GM19035 (cell line): ENCODE results near the gene CEACAM5.

Experiments used
- ATAC-seq: cut with Tn5 transposase; IDR thresholded peaks from one replicate; pipeline ENCODE4 v1.9.1; 2021; ENCODE audit not compliant: unreplicated experiment

The CEACAM5 gene

DNA sequence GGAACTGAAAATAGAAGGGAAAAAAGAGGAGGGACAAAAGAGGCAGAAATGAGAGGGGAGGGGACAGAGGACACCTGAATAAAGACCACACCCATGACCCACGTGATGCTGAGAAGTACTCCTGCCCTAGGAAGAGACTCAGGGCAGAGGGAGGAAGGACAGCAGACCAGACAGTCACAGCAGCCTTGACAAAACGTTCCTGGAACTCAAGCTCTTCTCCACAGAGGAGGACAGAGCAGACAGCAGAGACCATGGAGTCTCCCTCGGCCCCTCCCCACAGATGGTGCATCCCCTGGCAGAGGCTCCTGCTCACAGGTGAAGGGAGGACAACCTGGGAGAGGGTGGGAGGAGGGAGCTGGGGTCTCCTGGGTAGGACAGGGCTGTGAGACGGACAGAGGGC is at the start of gene CEACAM5:
CEACAM5 (plus strand) TSS at position 146 of the 400 bp plus-strand sequence; CDS start at position 252, 106 bp downstream.
- no peak for ATAC-seq

DNA sequence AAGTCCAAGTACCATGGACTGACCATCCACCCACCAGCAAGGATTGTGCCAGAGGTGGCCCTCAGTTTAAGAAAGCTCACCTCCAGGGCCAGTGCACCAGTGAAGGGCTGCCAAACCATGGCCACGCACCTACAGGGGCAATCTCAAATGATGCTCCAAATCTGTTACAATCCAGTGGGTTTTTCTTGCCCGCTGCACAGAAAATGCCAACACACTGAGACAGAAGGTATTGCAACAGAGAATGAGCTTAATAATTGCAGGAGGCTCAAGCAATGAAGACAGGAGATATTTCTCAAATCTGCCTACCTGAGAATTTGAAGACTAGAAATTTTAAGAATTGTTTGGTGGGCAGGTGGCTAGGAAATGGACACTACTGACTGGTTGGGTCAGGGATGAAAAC is 42.4 kb upstream of the CEACAM5 start:
- no peak for ATAC-seq

DNA sequence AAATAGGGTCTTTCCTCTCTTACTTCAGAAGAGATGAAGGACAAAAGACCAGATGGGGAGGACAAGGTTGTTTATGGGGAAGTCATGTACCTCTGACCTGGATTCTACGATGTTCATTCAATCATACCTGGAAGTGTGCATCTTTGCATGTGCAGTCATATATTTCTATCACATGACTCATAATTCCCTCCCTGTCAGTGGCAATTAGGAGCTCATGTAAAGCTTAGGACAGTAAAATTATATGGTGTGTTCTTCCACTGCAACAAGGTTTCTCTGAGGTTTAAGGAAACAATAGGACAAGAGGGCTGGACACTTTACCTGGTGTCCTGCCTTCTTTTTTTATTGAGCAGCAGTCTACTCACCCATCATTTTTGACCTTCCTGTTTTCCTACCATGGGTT is 40.1 kb upstream of the CEACAM5 start:
- no peak for ATAC-seq

GRCh38 chr19:41670755-41671154 is 37.7 kb upstream of the CEACAM5 start:
- no peak for ATAC-seq

GRCh38 chr19:41671486-41671885 is 36.9 kb upstream of the CEACAM5 start:
- ATAC-seq, result no peak

- ATAC-seq, result no peak
Measured at GRCh38 chr19:41682437-41682836, 26.0 kb upstream of the CEACAM5 start.

DNA sequence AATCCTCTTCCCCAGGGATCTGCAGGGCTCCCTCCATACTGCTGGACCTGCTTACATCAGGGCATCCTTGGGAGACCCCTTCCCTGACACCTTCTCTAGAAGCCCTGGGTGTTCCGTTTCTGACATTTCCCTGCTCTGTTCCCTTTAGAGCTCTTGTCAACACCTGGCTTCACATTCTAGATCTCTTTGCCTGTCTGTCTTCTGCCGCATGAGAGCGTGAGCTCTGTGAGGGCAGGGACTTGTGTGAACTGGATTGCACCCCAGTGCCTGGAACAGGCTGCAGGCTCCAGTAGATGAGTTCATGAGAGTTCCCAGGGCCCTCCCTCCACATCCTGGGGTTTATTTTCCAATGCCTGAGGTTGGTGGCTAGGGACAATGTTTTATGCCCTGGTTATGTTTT is 21.0 kb upstream of the CEACAM5 start:
- no peak for ATAC-seq

DNA sequence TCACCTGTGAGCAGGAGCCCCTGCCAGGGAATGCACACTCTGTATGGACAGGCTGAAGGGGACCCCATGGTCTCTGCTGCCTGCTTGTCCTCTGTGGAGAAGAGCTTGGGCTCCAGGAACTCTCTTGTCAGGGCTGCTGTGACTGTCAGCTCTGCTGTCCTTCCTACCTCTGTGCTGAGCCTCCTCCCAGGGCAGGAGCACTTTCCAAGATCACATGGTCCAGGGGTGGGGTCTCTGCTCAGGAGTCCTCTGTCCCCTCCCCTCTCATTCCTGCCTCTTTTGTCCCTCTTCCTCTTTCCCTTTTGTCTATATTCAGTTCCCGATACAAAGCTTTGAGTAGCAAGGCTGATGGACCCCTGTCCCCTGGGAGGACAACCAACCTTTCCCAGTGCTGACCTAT is 20.3 kb upstream of the CEACAM5 start, which contains the start of gene CEACAM7:
CEACAM7 (minus strand) TSS at position 173 of the 400 bp plus-strand sequence; CDS start at position 68, 105 bp downstream.
- no peak for ATAC-seq

DNA sequence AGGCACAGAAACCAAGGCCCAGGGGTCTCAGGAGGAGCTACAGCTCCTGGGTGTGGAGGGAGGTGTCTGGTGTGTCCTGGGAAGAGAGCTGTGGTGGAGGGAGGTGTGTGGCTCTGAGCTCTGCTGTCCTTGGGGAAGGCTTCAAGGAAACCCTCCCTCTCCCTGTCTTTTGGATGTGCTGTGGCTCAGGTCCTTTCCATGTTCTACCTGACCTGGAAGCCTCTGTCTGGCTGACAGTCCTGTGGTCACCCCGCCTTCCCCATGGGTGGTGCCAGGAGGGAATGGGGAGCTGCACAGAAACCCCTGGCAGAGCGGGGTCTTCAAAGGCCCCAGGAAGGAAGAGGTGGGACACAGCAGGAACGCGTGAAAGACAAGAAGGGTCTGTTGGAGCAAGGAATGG is 19.7 kb upstream of the CEACAM5 start:
- ATAC-seq, result no peak

- no peak for ATAC-seq
Measured at GRCh38 chr19:41689993-41690800, 18.2 kb upstream of the CEACAM5 start.

DNA sequence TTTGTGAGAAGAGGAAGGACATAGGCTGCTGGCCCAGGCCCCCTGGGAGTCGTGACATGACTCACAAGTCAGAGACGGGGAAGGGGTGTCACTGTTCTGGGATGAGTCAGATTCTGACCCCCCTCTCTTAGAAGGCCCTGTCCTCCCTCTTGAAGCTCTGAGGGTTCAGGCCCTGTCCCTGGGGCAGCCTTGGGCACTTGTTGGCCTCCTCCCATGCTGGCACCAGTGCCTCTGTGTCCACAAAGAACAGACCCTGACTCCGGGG is 17.7 kb upstream of the CEACAM5 start:
- ATAC-seq, result no peak

DNA sequence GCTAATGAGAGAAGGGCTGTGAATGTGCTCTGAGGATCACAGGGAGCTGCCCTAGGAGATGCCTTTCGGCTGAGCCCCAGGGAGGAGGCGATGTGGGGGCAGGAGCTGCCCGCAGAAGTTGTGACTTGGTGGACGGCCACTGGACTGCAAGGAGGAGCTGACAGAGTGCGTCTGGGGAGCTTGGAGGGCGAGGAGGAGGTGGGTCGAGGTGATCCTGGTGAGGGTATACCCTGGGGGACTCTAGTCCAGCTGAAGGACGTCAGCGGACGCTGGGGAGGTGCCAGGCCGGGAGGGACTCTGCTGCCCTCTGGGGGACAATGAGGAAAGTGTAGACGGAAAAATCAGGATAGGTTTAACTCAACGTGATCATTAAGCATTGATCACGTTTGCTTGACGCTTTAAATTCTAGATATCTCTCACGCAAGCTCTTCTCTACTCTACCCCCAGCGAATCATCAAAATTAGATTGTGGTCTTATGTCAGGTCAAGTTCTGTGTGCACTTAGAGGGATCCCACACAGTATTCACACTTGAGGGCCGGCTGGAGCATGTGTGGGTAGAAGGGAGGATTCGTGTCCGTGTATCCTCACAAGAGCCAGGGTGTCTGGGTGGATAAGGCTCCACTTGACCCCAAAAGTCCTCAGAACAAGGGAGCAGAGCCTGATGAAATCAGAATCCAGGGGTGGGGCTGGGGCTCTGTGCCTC is 17.0 kb upstream of the CEACAM5 start:
- no peak for ATAC-seq

DNA sequence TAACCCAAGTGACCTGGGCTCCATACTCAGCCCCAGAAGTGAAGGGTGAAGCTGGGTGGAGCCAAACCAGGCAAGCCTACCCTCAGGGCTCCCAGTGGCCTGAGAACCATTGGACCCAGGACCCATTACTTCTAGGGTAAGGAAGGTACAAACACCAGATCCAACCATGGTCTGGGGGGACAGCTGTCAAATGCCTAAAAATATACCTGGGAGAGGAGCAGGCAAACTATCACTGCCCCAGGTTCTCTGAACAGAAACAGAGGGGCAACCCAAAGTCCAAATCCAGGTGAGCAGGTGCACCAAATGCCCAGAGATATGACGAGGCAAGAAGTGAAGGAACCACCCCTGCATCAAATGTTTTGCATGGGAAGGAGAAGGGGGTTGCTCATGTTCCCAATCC is 14.2 kb upstream of the CEACAM5 start:
- no peak for ATAC-seq

- no peak for ATAC-seq
Measured at GRCh38 chr19:41694831-41695635, 13.4 kb upstream of the CEACAM5 start.

DNA sequence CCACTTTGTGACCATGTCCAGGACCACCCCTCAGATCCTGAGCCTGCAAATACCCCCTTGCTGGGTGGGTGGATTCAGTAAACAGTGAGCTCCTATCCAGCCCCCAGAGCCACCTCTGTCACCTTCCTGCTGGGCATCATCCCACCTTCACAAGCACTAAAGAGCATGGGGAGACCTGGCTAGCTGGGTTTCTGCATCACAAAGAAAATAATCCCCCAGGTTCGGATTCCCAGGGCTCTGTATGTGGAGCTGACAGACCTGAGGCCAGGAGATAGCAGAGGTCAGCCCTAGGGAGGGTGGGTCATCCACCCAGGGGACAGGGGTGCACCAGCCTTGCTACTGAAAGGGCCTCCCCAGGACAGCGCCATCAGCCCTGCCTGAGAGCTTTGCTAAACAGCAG is 12.7 kb upstream of the CEACAM5 start:
- ATAC-seq, result no peak

DNA sequence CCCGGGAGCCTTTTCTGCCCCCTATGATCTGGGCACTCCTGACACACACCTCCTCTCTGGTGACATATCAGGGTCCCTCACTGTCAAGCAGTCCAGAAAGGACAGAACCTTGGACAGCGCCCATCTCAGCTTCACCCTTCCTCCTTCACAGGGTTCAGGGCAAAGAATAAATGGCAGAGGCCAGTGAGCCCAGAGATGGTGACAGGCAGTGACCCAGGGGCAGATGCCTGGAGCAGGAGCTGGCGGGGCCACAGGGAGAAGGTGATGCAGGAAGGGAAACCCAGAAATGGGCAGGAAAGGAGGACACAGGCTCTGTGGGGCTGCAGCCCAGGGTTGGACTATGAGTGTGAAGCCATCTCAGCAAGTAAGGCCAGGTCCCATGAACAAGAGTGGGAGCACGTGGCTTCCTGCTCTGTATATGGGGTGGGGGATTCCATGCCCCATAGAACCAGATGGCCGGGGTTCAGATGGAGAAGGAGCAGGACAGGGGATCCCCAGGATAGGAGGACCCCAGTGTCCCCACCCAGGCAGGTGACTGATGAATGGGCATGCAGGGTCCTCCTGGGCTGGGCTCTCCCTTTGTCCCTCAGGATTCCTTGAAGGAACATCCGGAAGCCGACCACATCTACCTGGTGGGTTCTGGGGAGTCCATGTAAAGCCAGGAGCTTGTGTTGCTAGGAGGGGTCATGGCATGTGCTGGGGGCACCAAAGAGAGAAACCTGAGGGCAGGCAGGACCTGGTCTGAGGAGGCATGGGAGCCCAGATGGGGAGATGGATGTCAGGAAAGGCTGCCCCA is 11.8 kb upstream of the CEACAM5 start:
- no peak for ATAC-seq

DNA sequence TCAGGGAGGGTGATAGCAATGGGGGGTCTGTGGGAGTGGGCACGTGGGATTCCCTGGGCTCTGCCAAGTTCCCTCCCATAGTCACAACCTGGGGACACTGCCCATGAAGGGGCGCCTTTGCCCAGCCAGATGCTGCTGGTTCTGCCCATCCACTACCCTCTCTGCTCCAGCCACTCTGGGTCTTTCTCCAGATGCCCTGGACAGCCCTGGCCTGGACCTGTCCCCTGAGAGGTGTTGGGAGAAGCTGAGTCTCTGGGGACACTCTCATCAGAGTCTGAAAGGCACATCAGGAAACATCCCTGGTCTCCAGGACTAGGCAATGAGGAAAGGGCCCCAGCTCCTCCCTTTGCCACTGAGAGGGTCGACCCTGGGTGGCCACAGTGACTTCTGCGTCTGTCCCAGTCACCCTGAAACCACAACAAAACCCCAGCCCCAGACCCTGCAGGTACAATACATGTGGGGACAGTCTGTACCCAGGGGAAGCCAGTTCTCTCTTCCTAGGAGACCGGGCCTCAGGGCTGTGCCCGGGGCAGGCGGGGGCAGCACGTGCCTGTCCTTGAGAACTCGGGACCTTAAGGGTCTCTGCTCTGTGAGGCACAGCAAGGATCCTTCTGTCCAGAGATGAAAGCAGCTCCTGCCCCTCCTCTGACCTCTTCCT is 11.1 kb upstream of the CEACAM5 start:
- no peak for ATAC-seq

GRCh38 chr19:41698746-41699230 is 9.6 kb upstream of the CEACAM5 start:
- no peak for ATAC-seq

DNA sequence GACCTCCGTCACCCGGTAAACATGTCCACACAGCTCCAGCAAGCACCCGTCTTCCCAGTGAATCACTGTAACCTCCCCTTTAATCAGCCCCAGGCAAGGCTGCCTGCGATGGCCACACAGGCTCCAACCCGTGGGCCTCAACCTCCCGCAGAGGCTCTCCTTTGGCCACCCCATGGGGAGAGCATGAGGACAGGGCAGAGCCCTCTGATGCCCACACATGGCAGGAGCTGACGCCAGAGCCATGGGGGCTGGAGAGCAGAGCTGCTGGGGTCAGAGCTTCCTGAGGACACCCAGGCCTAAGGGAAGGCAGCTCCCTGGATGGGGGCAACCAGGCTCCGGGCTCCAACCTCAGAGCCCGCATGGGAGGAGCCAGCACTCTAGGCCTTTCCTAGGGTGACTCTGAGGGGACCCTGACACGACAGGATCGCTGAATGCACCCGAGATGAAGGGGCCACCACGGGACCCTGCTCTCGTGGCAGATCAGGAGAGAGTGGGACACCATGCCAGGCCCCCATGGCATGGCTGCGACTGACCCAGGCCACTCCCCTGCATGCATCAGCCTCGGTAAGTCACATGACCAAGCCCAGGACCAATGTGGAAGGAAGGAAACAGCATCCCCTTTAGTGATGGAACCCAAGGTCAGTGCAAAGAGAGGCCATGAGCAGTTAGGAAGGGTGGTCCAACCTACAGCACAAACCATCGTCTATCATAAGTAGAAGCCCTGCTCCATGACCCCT is 9.0 kb upstream of the CEACAM5 start:
- ATAC-seq, result no peak

DNA sequence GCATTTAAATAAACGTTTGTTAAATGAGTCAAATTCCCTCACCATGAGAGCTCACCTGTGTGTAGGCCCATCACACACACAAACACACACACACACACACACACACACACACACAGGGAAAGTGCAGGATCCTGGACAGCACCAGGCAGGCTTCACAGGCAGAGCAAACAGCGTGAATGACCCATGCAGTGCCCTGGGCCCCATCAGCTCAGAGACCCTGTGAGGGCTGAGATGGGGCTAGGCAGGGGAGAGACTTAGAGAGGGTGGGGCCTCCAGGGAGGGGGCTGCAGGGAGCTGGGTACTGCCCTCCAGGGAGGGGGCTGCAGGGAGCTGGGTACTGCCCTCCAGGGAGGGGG is 8.5 kb upstream of the CEACAM5 start:
- ATAC-seq, result no peak
